CD4-positive, alpha-beta T cell treated with Interferon alpha-2 for 1 hour (primary cell): ENCODE data around the gene SP100.
A peak's percentile ranks its signal among the peaks of the same experiment; 100 is the strongest.
"Not testable (repeated sequence)": the region's sequence is repeated elsewhere in the genome, so short reads cannot be mapped to it uniquely, and the experiment has no call there.

ENCODE experiments used
- DNase-seq, 2 donors: peaks; one replicate each; pipeline ENCODE4 v3.0.0-alpha.2; 2020 to 2022

Gene SP100

DNA sequence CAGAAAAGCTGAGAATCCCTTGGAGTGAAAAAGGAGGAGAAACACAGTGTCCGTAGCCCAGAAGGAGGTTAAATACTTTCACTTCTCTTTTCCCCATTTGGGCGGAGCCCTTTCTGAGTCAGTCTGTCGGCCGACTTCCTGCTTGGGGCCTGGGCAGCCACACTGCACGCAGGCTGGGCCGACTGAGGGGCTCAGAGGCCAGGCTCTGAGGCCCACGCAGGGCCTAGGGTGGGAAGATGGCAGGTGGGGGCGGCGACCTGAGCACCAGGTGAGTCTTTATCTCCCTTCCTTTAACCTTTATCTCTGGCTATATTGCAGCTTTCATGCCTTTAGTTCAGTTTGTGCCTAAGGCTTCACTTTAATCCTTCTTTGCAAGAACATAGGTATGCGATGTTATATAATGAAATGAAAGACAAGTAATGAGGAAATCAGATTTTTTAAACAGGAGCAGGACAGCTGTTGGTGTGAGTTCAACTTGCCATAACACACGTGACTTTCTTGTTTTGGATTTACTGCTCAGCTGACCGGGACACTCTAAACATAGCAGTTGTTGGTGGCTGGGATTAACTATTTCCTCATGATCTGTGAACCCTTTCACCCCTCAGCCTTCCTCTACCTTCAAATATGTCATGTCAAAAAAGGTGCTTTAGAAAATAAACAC, at the start of gene SP100:
TSS of gene SP100 (plus strand) at position 141 of the 661 bp plus-strand sequence. CDS start at position 237, 96 bp downstream.
- DNase-seq = peak; percentile 93 to 96

DNA sequence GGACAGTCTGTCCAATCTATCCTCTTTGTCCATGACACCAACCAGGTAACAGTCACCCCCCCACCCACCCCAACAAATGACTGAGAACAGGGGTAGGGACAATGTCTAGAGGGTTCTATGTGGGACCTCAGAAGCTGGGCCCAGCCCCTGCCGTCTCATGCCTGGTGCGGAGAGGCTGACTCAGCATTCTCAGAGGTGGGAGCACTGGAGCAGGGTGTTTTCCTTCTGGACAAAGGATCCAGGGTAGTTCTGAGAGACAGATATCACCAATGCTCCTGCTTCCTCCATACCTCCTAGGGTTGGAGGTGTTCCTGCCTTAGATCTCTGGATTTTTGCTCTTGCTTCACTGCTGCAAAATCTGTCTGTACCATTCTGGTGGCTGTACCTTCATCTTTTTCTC, 33.9 kb upstream of the SP100 start:
- no peak for DNase-seq

DNA sequence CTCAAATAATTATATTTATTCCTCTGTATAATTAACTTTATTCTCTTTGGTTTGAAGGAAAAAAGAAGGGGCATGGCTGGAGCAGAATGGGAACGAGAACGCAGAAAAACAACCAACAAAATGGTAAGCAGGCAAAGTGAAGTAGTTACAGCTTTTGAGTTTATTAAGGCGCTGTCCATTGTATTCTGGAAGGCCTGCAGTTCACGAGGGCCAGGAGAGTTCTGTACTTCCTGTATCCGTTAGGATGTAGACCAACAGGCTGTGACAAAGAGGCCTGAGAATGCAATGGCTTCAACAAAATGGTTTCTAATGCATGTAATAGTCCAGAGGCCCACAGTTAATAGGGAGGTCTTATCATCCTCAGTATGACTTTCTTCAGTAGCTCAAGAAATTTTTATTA, 32.5 kb upstream of the SP100 start:
- DNase-seq = no peak

DNA sequence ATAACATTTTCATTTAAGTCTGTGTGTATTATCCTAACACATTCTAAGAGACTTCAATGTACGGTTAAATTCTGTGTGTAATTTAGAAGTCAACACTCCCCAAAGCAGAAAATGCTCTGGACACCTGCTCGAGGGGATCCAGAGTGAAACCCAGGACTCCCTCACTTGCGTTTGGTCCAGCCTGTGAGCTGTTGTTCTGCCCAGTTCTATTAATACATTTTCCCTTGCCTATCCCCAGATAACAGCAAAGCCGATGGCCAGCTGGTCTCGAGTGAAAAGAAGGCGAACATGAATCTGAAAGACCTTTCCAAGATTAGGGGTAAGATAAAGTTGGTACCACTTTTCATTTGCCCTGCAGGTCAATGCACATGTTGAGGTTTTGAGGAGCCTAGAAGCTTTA, 31.0 kb upstream of the SP100 start:
- no peak for DNase-seq

GRCh38 chr2:230394301-230394700, 21.7 kb upstream of the SP100 start:
- no peak for DNase-seq

DNA sequence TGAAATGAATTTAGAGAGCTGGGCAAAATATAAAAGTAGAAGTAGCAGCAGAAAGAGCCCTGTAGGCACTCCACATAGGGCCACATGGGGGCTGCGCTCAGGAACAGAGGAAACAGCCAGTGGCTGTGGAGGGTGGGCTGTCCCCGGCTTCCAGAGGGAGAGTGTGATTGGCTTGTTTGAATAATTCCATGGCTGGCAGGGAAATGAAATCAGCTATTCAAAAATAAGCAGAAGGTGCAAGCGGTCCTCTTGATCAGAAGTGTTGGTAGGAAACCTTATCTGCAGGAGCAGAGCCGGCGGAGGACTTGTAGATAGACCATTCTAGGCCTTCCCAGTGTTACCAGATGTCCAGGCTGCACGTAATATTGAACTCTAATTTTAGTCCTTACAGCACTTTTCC, 17.3 kb upstream of the SP100 start:
- not testable (repeated sequence) for DNase-seq

DNA sequence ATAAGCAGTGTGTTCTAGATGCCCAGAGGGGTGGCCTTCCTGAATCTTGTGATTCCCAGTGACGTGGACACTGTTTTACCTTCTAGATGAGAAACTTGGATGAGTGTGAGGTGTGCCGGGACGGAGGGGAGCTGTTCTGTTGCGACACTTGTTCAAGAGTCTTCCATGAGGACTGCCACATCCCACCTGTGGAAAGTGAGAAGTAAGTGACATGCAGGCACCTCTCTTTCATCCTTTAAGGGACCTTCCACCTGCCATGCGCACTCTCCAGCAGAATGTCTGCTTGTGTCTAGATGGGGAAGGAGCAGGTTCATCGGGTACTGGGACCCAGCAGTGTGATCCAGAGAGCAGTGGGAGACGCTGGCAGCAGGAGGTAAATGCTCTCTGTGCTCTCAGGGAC, 16.0 kb upstream of the SP100 start:
- no peak for DNase-seq

DNA sequence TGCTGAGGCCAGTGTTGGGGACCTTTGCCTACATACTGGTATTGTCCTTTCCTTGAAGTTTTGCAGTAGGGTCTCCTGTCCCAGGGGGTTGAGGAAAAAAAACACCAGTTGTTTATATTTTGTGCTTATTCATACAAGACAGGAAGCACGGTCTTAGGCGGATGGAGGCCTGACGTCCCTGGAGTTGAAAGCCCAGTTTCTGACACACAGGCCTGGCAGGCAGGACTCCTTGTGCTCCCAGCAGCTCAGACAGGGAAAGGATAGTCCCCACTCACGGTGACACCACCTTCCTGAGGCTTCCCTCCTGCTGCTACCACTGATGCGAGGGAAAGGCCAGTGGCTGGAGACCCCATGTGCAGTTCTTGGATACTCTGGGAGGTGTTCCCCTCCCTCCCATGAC, 15.5 kb upstream of the SP100 start:
- DNase-seq = no peak

DNA sequence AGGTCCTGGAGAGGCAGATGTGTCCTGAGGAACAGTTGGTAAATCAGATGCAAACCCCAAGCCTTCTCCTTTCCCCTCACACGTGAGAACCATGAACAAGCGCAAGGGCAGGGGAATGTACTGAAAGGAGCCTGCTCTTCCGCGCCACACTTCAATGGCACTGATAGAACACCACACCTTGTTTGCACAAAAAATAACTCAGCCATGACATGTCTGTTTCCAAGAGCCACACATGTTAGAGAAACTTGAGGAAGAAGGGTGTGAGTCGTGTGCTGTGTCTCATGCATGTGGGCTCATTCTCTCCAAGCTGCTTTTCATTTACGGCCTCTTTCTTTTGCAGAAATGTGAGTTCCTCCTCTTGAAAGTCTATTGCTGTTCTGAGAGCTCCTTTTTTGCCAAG, 15.0 kb upstream of the SP100 start:
- DNase-seq = not testable (repeated sequence)

DNA sequence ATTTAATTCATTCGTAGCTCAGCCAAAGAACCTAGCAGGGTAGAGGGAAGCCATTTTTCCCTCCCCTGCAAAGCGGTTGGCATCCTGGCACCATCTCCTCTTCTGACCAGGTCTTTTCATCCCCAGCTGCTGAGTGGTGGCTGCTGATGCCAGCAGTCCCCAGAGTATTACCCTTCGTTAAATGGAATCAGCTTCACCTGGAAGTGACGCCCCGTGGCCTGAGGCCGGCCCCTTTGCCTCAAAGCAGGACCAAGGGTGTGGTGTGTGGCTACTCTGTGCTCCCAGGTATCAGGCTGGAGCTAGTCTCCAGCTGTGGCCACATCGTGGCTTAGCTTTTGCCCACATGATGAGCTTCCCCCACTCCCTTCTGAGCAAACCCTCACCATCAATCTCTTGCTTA, 12.3 kb upstream of the SP100 start:
- DNase-seq = no peak

GRCh38 chr2:230405824-230406223, 10.2 kb upstream of the SP100 start:
- DNase-seq = no peak

DNA sequence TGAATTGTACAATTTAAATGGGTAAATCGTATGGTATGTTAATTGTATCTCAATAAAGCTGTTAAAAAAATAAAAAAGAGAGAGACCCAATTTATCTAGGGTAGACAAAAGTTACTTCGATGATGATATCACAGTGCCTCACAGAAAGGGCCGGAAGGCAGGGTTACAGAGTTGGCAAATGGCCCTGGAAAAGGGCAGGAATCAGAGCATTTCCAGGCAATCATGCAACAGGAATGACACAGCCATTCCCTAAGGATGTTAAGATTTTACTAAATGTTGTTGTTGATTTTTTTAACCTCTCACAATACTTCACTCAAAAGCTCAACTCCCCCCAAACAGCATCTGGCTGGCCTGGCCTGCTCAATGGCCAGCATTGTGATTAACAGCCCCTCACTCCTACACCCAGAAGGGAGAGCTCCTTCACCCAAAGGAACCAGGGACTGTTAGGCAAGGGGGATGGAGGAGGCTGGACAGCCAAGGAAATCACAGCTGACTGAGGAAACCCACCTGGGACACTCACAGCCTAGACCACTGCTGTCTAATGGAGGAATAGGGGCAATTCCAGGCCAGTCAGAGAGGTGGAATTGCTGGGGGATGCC, 7.7 kb upstream of the SP100 start:
- no peak for DNase-seq

- DNase-seq = not testable (repeated sequence)
Measured at GRCh38 chr2:230409316-230409715, 6.7 kb upstream of the SP100 start.

DNA sequence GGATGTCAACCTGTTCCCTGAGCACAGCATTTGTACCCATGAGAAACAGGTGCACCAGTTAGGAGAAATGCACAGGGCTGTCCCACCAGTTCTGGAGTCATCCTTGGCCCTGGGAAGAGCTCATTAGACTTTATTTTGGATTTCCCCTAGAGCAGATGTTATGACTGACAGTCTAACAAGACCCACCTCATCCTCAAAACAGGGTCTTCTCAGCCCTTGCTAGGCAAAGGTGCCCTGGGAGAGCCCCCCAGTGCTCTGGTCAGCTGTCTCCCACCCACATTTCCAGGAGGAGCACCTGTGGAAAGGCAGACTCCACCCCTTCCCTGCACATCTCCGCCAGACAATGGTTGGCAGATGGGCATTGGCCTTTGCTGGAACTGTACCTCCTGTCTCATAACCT, 5.7 kb upstream of the SP100 start:
- no peak for DNase-seq

GRCh38 chr2:230410861-230411569, 5.0 kb upstream of the SP100 start:
- peak in 1 of 2 donors; percentile 46 for DNase-seq

DNA sequence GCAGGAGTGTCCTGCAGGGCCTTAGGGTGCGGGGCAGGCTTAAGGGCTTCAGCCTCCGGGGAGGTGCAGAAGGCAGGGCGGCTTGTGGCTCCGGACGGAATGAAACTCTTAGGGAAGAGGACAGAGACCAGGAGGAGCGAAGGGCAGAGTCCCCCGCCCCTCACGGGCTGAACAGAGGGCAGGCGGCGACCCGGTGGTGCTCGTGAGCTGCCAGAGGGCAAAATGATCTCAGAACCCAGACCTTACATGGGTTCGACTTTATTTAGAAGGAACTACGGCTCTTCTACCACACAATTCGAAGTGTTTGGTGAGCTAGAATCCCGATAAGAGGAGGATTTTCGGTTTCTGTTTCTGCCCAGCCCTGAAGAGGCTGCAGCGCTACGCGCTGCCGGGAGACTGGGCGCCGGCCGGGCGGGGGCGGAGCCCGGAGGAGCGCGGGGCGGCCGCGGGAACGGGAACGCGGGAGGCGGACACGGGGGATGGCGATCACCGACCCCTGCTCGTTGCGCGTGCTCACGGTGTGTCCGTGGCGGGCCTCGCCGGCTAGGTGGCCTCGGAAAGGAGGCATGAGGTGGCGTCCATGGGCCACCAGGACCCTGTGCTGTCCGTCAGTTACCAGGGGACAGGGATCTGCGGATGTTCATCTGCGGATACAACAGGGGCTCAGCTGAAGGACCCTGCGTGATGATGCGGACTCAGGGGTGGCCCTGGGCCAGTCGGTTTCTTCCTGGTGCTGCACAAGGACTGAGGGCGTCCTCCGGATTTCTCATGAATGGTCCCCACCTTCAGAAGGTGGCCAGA, 4.2 kb upstream of the SP100 start:
- peak; percentile 59 to 83 for DNase-seq

- no peak for DNase-seq
Measured at GRCh38 chr2:230412371-230412711, 3.7 kb upstream of the SP100 start.

DNA sequence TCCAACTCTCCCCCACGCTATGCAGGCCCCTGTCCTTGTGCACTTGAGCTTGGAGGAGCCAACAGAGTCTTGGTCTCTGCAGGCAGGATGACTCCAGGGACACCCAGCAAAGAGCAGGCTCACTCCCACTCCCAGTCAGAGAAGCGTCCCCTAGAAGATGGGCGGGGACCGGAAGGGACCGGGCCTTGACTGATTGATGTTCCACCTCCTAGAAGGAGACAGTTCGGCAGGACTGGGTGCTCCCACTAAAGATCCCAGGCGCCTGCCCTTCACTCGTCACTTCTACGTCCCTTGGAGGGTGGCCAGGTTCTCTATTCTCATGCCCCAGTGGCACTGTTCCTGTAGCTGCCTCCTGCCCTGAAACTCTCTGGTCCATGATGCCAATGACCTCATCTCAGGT, 3.2 kb upstream of the SP100 start:
- DNase-seq = no peak

DNA sequence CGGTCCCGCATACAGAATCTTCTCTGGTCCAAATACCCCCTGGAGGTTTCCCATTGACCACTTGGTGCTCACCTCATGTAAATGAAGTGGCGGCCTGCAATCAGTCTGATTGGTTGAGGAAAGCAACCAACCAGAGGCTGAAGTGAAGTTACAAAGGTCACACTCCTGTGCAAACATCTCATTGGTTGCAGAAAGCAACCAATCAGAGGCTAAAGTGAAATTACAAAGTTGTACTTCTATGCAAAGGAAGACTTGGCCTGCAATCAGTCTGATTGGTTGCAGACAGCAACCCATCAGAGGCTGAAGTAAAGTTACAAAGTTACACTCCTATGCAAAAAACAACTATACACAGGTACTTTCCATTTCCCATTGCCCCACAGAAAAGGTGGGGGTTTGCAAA, 2.5 kb upstream of the SP100 start:
- peak in 1 of 2 donors; percentile 36 for DNase-seq

- no peak for DNase-seq
Measured at GRCh38 chr2:230414302-230414701, 1.7 kb upstream of the SP100 start.

GRCh38 chr2:230417436-230417835, 1.4 kb downstream of the SP100 start:
- DNase-seq = no peak

GRCh38 chr2:230418341-230419016, 2.5 kb downstream of the SP100 start:
- no peak for DNase-seq

DNA sequence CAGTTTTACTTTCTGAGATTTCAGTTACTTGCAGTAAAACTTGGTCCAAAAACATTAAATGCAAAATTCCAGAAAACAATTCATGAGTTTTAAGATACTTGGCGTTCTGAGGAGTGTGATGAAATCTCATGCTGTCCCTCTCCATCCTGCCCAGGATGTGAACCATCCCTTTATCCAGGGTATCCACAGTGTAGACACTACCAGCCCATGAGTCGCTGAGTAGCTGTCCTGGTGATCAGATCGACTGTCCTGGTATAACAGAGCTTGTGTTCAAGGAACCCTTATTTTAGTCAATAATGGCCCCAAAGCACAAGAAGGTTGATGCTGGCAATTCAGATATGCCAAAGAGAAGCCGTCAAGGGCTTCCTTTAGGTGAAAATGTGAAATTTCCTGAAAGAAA, 3.2 kb downstream of the SP100 start:
- DNase-seq = no peak
